K562 (cell line): ENCODE measurements around the gene MGAT5.

ENCODE experiments used
- CAMTA2 ChIP-seq: fragments of 250-450 bp; sonication (Bioruptor Pico); conservative IDR thresholded peaks from 2 replicates; pipeline ENCODE4 v1.5.1; 2022
- CREB1 ChIP-seq, 2 experiments: sonication (generic) in 1 of 2; formaldehyde crosslinking in 1 of 2; IDR thresholded peaks; 2 replicates each; pipeline versions ENCODE4 v1.6.1 to v1.8.0; 2012 to 2022; ENCODE audit warnings: inconsistent platforms in 1 of 2, mild to moderate bottlenecking in 1 of 2, missing genetic modification reagents in 1 of 2, moderate library complexity in 1 of 2
- CTCF ChIP-seq, 3 experiments: IDR thresholded peaks in 2 of 3; conservative IDR thresholded peaks in 1 of 3; 2 replicates each; pipeline ENCODE4 v1.5.1; 2011 to 2012; ENCODE audit warnings: low read length in 3 of 3, mild to moderate bottlenecking in 3 of 3, control low read depth in 2 of 3, improper control_type of control experiment in 1 of 3, inconsistent platforms in 1 of 3, low read depth in 1 of 3, mixed read lengths in 1 of 3, moderate library complexity in 1 of 3; ENCODE audit not compliant: insufficient read depth in 2 of 3
- CUX1 ChIP-seq: fragments of 200-800 bp; sonication (Bioruptor generic); IDR thresholded peaks from 2 replicates; pipeline ENCODE4 v1.6.1; 2016; ENCODE audit warnings: missing genetic modification characterization, missing compliant biosample characterization
- FOXK1 ChIP-seq: sonication (generic); formaldehyde crosslinking; IDR thresholded peaks from 2 replicates; pipeline ENCODE4 v1.8.0; 2022; ENCODE audit warnings: missing genetic modification reagents, mild to moderate bottlenecking, borderline replicate concordance
- NR2C2 ChIP-seq, 2 experiments: fragments of 200-800 bp in 1 of 2; sonication (Bioruptor generic) in 1 of 2; sonication (generic) in 1 of 2; formaldehyde crosslinking in 1 of 2; IDR thresholded peaks; 2 replicates each; pipeline versions ENCODE4 v1.6.1 to v1.8.0; 2016 to 2022; ENCODE audit warnings: mild to moderate bottlenecking in 1 of 2, missing compliant biosample characterization in 1 of 2, missing genetic modification characterization in 1 of 2, missing genetic modification reagents in 1 of 2
- PKNOX1 ChIP-seq: fragments of 450-650 bp; IDR thresholded peaks from 2 replicates; pipeline ENCODE4 v1.6.1; 2016
- TCF7L2 ChIP-seq: fragments of 150-350 bp; IDR thresholded peaks from 2 replicates; pipeline ENCODE4 v1.6.1; 2016; ENCODE audit warnings: low read depth, mild to moderate bottlenecking, low read length, moderate library complexity
- ZBTB17 ChIP-seq: fragments of 450-650 bp; formaldehyde crosslinking; IDR thresholded peaks from 2 replicates; pipeline ENCODE4 v1.4.0; 2020; ENCODE audit warnings: mild to moderate bottlenecking
- ZBTB7A ChIP-seq: IDR thresholded peaks from 2 replicates; pipeline ENCODE4 v1.6.1; 2011; ENCODE audit warnings: low read depth, mild to moderate bottlenecking, low read length, moderate library complexity, borderline replicate concordance; ENCODE audit not compliant: control insufficient read depth
- ZFP36 ChIP-seq: fragments of 150-350 bp; IDR thresholded peaks from 2 replicates; pipeline ENCODE4 v1.6.1; 2018; ENCODE audit warnings: low read length, low read depth; ENCODE audit not compliant: partially characterized antibody
- ZNF324 ChIP-seq: fragments of 250-450 bp; sonication (Bioruptor Pico); IDR thresholded peaks from 2 replicates; pipeline ENCODE4 v1.4.0; 2020; ENCODE audit warnings: mild to moderate bottlenecking

GRCh38 chr2:134274121-134274520 is 20.2 kb downstream of the MGAT5 start:
- TF ChIP-seq CUX1 (CRISPR knock-in tag) (no peak), CTCF (IDR thresholded peaks at IDR 0.05 in 2 of 3, conservative IDR thresholded peaks at IDR 0.05 in 1 of 3; ENCODE audit: insufficient read depth in 2 of 3, low read depth in 1 of 3, low read length in 3 of 3) (no peak), TCF7L2 (no peak), ZBTB7A (no peak), PKNOX1 (no peak), CREB1 (IDR thresholded peaks at IDR 0.05) (no peak), CREB1 (CRISPR knock-in tag; IDR thresholded peaks at IDR 0.05) (no peak), ZNF324 (no peak), FOXK1 (no peak), CAMTA2 (CRISPR knock-in tag) (no peak), ZFP36 (no peak), NR2C2 (CRISPR knock-in tag; IDR thresholded peaks at IDR 0.05) (no peak), NR2C2 (tag; IDR thresholded peaks at IDR 0.05) (no peak), ZBTB17 (CRISPR knock-in tag) (no peak)
